SJCRH30 (cell line): Measurements from ENCODE around the gene SNAI3. TPM values are rescaled to one million over a fixed set of nuclear protein-coding genes. Genes with fewer than 3 reads are reported as not detected.
A peak's percentile ranks its signal among the peaks of the same experiment; 100 is the strongest.

ENCODE experiments used
- DNase-seq, 2 experiments: peaks; one replicate each; pipeline ENCODE4 v3.0.0-alpha.2; 2015 to 2020
- H3K27ac ChIP-seq: fragments of 250-450 bp; sonication (Bioruptor Pico); 2 replicates; pipeline ENCODE4 v1.5.1; 2020; ENCODE audit warnings: mild to moderate bottlenecking, moderate library complexity
- H3K27me3 ChIP-seq: fragments of 250-450 bp; sonication (Bioruptor Pico); 2 replicates; pipeline ENCODE4 v1.5.1; 2020; ENCODE audit warnings: mild to moderate bottlenecking, moderate library complexity
- H3K36me3 ChIP-seq: fragments of 250-450 bp; sonication (Bioruptor Pico); 2 replicates; pipeline ENCODE4 v1.5.1; 2020; ENCODE audit warnings: mild to moderate bottlenecking, moderate library complexity
- H3K4me1 ChIP-seq: fragments of 250-450 bp; sonication (Bioruptor Pico); 2 replicates; pipeline ENCODE4 v1.5.1; 2020; ENCODE audit warnings: mild to moderate bottlenecking, moderate library complexity
- H3K4me3 ChIP-seq: fragments of 250-450 bp; sonication (Bioruptor Pico); 2 replicates; pipeline ENCODE4 v1.5.1; 2020; ENCODE audit warnings: mild to moderate bottlenecking, moderate library complexity
- H3K9me3 ChIP-seq: fragments of 250-450 bp; sonication (Bioruptor Pico); replicated peaks from 2 replicates; pipeline ENCODE4 v1.5.1; 2020; ENCODE audit warnings: mild to moderate bottlenecking, moderate library complexity
- total RNA-seq: library from RNA; depleted of rRNA; stranded (reverse); fragments of >200 nt; shearing (Covaris generic); gene quantifications from 2 replicates; pipeline ENCODE4 v1.2.3, GENCODE V29; 2014

Gene SNAI3
- total RNA-seq, 1 experiment from 2014 or later = 0.47 TPM

DNA sequence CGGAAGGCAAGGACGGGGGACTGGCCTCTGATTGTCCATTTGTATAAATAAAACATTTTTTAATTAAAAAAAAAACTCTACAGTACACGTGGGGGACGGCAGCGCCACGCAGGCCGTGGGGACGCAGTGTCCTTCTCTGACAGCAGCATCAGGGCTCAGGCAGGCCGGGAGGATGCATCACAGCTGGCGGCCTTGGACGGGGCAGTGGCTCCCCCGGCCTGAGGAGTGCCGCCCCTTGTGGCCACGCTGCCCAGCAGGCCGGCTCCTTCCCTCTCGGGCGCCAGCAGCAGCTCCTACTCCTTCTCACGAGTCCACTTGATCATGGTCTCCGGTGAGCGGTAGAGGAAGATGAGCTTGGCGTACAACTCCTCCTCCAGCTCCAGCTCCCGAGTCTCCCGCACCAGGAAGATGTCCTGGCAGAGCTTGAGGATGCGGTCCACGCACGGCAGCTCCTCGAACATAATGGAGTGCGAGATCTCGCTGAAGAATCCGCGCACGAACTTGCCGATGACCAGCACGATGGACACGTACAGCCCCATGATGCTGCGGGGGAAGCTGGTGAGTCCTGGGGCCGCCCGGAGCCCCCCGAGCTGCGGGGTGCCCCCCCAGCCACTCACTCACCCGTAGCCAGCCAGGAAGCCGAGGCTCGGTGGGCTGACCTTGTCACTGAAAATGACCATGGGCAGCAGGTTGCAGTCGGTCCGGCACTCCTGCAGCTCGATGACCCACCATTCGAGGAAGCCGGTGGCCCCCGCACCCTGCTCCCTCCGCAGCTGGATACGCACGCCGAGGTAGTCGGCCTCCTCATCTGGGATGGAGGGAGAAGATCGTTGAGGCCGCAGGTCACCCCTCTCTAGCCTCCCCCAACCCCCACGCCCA lies 29.2 kb upstream of the SNAI3 start:
- Histone ChIP-seq H3K36me3 (peaks cover 14% of the 10 kb centered on the region; the same call in 1 of the 2 replicates), H3K4me1 (no peaks in the 10 kb centered on the region), H3K27me3 (no peaks in the 10 kb centered on the region), H3K27ac (no peak overlapping the region), H3K9me3 (no peaks in the 10 kb centered on the region), H3K4me3 (no peak overlapping the region)
- no peak for DNase-seq

DNA sequence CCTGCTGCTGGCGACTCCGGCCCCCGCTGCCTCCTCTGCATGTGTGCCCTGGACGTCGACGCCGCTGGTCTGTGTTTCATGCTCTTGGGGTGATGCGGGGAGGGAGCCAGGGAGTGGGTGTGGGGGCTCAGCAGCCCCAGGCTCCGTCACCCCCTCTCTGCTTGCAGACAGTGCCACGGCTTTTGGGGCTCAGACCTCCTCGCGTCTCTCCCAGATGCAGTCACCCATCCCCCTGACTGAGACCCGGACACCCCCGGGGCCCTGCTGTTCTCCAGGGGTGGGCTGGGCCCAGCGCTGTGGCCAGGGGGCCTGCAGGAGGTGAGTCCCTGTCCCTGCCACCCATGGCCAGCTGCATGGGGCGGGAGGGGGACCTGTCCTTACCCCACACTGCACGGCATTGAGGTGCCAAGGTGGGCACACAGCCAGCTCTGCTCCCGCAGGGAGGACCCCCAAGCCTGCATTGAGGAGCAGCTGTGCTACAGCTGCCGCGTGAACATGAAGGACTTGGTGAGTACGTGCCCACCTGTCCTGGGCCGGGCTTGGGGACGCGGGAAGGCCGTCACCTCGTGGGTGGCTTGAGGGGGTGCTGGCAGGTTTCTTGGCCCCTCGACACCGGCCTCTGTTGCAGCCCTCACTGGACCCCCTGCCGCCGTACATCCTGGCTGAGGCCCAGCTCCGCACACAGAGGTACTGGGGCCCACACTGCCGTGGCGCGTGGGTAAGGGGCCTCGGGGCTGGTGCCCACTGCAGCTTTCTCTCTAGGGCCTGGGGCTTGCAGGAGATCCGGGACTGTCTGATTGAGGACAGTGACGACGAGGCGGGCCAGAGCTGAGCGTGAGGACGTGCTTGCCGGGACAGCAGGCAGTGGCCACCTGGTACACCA lies 28.4 kb upstream of the SNAI3 start:
- Histone ChIP-seq H3K4me3 (no peak overlapping the region), H3K9me3 (no peaks in the 10 kb centered on the region), H3K27ac (no peak overlapping the region), H3K27me3 (no peaks in the 10 kb centered on the region), H3K4me1 (no peaks in the 10 kb centered on the region), H3K36me3 (peaks cover 10% of the 10 kb centered on the region; the same call in 1 of the 2 replicates)
- no peak for DNase-seq

DNA sequence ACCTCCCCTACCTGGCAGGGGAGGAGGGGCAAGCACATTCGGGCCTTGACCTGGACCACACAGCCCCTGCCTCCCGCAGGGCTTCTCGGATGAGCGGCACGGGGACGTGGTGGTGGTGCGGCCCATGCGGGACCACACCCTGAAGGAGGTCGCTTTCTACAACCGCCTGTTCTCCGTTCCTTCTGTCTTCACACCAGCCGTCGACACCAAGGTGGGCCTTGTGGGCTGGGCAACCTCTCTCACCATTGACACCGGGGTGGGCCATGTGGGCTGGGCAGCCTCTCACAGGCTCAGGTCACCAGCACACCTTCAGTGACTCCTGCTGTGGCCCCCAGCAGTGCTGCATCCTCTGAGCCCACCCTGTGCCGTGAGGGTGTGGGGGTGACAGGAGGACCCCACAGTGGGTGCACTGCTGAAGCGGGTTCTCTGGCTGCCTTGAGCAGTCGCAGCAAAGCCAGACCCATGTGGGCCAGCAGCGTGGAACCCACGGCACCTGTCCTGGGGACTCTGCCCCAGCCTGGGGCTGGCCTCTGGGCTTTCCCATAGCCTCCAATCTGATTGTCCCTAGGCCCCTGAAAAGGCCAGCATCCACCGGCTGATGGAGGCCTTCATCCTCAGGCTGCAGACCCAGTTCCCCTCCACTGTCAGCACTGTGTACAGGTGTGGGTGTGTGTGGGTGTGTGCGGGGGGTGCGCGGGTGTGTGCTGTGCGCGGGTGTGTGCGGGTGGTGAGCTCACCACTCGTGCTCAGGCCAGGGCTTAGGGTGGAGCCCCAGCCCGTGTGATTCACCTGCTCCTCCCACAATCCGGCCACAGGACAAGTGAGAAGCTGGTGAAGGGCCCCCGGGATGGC lies 27.5 kb upstream of the SNAI3 start:
- H3K36me3 ChIP-seq = peaks cover 8% of the 10 kb centered on the region; the same call in 1 of the 2 replicates
- H3K27me3 ChIP-seq = no peaks in the 10 kb centered on the region
- no peak overlapping the region for H3K27ac ChIP-seq
- no peaks in the 10 kb centered on the region for H3K9me3 ChIP-seq
- no peak for DNase-seq
- no peaks in the 10 kb centered on the region for H3K4me1 ChIP-seq
- H3K4me3 ChIP-seq = no peak overlapping the region

GRCh38 chr16:88713054-88713453 lies 26.7 kb upstream of the SNAI3 start:
- H3K9me3 ChIP-seq = no peaks in the 10 kb centered on the region
- no peak overlapping the region for H3K27ac ChIP-seq
- H3K4me3 ChIP-seq = no peak overlapping the region
- H3K4me1 ChIP-seq = no peaks in the 10 kb centered on the region
- no peaks in the 10 kb centered on the region for H3K27me3 ChIP-seq
- H3K36me3 ChIP-seq = peaks cover 5% of the 10 kb centered on the region; the same call in 1 of the 2 replicates
- no peak for DNase-seq

DNA sequence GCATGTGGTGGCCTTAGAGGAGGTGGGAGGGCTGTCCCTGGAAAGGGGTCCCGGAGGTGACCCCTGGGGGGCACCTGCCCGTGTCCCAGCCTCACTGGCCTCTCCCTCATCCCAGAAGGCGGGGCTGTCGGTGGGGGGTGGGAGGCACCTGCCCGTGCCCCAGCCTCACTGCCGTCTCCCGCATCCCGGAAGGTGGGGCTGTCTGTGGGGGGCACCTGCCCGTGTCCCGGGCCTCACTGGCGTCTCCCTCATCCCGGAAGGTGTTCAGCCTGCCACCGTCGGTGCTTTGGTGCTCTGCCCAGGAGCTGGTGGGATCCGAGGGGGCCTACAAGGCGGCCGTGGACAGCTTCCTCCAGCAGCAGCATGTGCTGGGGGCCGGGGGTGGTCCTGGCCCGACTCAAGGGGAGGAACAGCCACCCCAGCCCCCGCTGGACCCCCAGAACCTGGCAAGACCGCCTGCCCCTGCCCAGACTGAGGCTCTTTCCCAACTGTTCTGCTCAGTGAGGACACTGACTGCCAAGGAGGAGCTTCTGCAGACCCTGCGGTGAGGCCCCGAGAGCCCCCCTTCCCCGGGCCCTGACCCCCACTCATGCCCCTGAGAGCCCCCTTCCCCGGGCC lies 26.2 kb upstream of the SNAI3 start:
- H3K27me3 ChIP-seq = no peaks in the 10 kb centered on the region
- no peaks in the 10 kb centered on the region for H3K9me3 ChIP-seq
- H3K36me3 ChIP-seq = peaks cover 5% of the 10 kb centered on the region; the same call in 1 of the 2 replicates
- no peak overlapping the region for H3K4me3 ChIP-seq
- no peaks in the 10 kb centered on the region for H3K4me1 ChIP-seq
- DNase-seq = no peak
- H3K27ac ChIP-seq = no peak overlapping the region

- no peak for DNase-seq
- no peaks in the 10 kb centered on the region for H3K27me3 ChIP-seq
- H3K9me3 ChIP-seq = no peaks in the 10 kb centered on the region
- no peaks in the 10 kb centered on the region; the same call in 1 of the 2 replicates for H3K4me1 ChIP-seq
- H3K4me3 ChIP-seq = no peak overlapping the region
- H3K27ac ChIP-seq = no peak overlapping the region
- H3K36me3 ChIP-seq = peaks cover 5% of the 10 kb centered on the region; the same call in 1 of the 2 replicates
Observed at GRCh38 chr16:88711750-88712340, 25.5 kb upstream of the SNAI3 start.

GRCh38 chr16:88710556-88710955 lies 24.2 kb upstream of the SNAI3 start:
- DNase-seq = no peak
- H3K4me1 ChIP-seq = no peaks in the 10 kb centered on the region; the same call in 1 of the 2 replicates

DNA sequence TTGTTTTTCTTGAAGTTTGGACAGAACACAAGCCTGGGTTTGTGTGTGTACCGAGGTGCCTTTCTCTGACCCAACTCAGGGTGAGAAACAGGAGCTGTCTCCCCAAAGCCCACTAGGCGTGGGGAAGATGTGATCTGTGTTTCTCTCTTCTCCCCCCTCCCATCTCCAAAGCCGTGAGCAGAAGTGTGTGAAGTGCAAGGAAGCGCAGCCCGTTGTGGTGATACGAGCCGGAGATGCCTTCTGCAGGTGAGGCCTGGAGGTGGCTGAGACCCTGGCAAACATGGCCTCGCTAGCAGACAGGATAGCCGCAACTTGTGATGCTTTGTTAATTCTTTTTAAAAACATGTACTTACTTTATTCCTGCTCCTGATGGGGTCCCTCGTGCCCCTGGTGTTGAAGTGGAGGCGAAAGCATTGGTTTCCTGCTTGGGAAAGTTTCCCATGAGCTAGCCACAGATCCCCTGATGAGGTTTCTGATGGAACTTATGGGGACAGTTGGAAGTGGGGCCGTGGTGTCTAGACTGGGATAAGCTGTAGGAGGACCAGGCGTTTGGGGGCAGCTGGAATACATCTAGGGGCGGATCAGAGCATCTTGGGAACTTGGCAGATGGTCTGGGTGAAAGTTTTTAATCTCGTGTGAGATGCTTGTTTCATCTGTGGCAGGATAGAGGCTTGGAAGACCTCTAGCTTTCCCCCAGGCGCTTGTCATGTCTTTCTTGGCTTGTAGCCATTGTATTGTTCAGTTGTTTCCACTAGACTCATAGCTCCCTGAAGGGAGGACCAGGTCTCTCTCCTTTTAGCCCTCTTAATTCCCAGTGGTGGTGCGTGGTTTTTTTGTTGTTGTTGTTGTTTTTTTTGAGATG lies 20.9 kb upstream of the SNAI3 start:
- no peaks in the 10 kb centered on the region for H3K27me3 ChIP-seq
- H3K36me3 ChIP-seq = no peaks in the 10 kb centered on the region
- H3K27ac ChIP-seq = no peak overlapping the region
- peak overlapping the region; percentile 97 for H3K4me3 ChIP-seq
- DNase-seq = no peak
- H3K4me1 ChIP-seq = no peaks in the 10 kb centered on the region; the same call in 1 of the 2 replicates
- H3K9me3 ChIP-seq = no peaks in the 10 kb centered on the region

More at GRCh38 chr16:88710556-88710955, 24.2 kb upstream of the SNAI3 start:
- Histone ChIP-seq H3K9me3 (no peaks in the 10 kb centered on the region), H3K27ac (no peak overlapping the region), H3K36me3 (0 out of 2 replicates have a peak, but pooled peaks cover 2% of the 10 kb centered on the region), H3K27me3 (no peaks in the 10 kb centered on the region), H3K4me3 (no peak overlapping the region)

DNA sequence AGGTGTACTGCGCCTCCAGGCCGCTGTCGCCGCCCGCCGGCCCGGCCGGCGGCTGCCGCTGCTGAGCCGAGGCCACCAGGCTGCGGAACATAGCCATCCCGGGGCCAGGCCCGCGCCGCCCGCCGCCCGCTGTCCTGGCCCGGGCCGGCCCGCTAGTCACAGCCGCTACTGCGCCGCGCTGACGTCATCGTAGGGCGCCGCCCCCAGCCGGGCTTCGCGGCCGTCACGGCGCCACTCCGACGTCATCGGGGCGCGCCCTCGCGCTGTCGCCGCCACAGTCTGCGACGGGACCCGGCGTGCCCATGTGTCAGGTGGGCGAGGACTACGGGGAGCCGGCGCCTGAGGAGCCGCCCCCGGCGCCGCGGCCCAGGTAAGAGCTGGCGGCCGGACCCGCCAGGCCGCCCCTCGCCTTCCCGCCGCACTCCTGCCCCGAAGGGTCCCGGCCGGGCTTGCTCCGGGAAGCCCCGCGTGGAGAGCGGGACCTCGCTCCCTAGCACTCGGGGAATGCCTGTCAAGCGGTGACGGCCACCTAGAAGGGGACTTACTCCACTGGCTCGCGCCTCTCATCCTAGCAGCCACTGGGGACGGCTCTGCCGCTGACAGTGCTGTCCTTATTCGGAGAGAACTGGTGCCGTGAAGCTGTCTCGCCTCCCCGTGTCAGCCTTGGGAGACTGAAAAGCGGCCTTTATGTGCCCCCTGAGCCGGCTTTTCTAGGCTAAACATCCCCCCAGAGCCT lies 20.1 kb upstream of the SNAI3 start, which contains the start of the genes CTU2 and RNF166:
TSS of gene CTU2 (plus strand) at position 275 of the 736 bp plus-strand sequence. CDS start at position 303, 28 bp downstream.
TSS of gene RNF166 (minus strand) at position 180 of the 736 bp plus-strand sequence. CDS start at position 97, 83 bp downstream.
- peak; percentile 71 to 77 for DNase-seq
- H3K4me3 ChIP-seq = peak within 1 kb of the TSS; percentile 97
- no peaks in the 10 kb centered on the region; the same call in 1 of the 2 replicates for H3K4me1 ChIP-seq
- no peaks in the 10 kb centered on the region for H3K9me3 ChIP-seq
- H3K36me3 ChIP-seq = no peaks in the 10 kb centered on the region
- no peak within 1 kb of the TSS for H3K27ac ChIP-seq
- no peaks in the 10 kb centered on the region for H3K27me3 ChIP-seq

- no peaks in the 10 kb centered on the region; the same call in 1 of the 2 replicates for H3K4me1 ChIP-seq
- no peak for DNase-seq
- no peaks in the 10 kb centered on the region for H3K36me3 ChIP-seq
- no peaks in the 10 kb centered on the region for H3K27me3 ChIP-seq
- H3K27ac ChIP-seq = no peak overlapping the region
- H3K9me3 ChIP-seq = no peaks in the 10 kb centered on the region
- peak overlapping the region; percentile 97 for H3K4me3 ChIP-seq
Observed at GRCh38 chr16:88705801-88706228, 19.5 kb upstream of the SNAI3 start.

GRCh38 chr16:88705076-88705684 lies 18.9 kb upstream of the SNAI3 start:
- Histone ChIP-seq H3K9me3 (no peaks in the 10 kb centered on the region), H3K27me3 (no peaks in the 10 kb centered on the region), H3K27ac (no peak overlapping the region), H3K36me3 (no peaks in the 10 kb centered on the region), H3K4me3 (peak overlapping the region; percentile 97), H3K4me1 (no peaks in the 10 kb centered on the region; the same call in 1 of the 2 replicates)
- DNase-seq = no peak
